Loucy (cell line): ENCODE measurements around the gene CHST2.

Source experiments
- H2AFZ ChIP-seq: fragments of 200-600 bp; sonication (generic); 2 replicates; pipeline ENCODE4 v1.6.0; 2016; ENCODE audit warnings: antibody characterized with exemption, mild to moderate bottlenecking, low read length, moderate library complexity
- H3F3A ChIP-seq: fragments of 200-600 bp; 2 replicates; pipeline ENCODE4 v1.6.0; 2016; ENCODE audit warnings: antibody characterized with exemption, low read depth, mild to moderate bottlenecking
- H3K27me3 ChIP-seq: fragments of 200-600 bp; sonication (generic); 2 replicates; pipeline ENCODE4 v1.6.1; 2014; ENCODE audit warnings: low read length, mild to moderate bottlenecking; ENCODE audit not compliant: insufficient read depth, poor library complexity, severe bottlenecking
- H3K36me3 ChIP-seq: fragments of 200-600 bp; sonication (generic); 2 replicates; pipeline ENCODE4 v1.6.1; 2016; ENCODE audit warnings: low read length; ENCODE audit not compliant: insufficient read depth
- H3K4me1 ChIP-seq: fragments of 200-600 bp; sonication (generic); 2 replicates; pipeline ENCODE4 v1.5.1; 2014; ENCODE audit warnings: low read length, mild to moderate bottlenecking; ENCODE audit not compliant: insufficient read depth, poor library complexity, severe bottlenecking
- H3K4me2 ChIP-seq: fragments of 200-600 bp; sonication (generic); 2 replicates; pipeline ENCODE4 v1.6.0; 2014; ENCODE audit warnings: antibody characterized with exemption, low read length, low read depth, mild to moderate bottlenecking; ENCODE audit not compliant: poor library complexity, severe bottlenecking
- H3K4me3 ChIP-seq: fragments of 200-600 bp; sonication (generic); 2 replicates; pipeline ENCODE4 v1.5.1; 2014; ENCODE audit warnings: low read length, mild to moderate bottlenecking, mixed read lengths; ENCODE audit not compliant: poor library complexity, severe bottlenecking
- H3K79me2 ChIP-seq: fragments of 200-600 bp; sonication (generic); 2 replicates; pipeline ENCODE4 v1.6.1; 2014; ENCODE audit warnings: low read length; ENCODE audit not compliant: insufficient read depth
- H3K9ac ChIP-seq: fragments of 200-600 bp; sonication (generic); 2 replicates; pipeline ENCODE4 v1.6.0; 2014; ENCODE audit warnings: mild to moderate bottlenecking, low read depth, low read length, moderate library complexity; ENCODE audit not compliant: poor library complexity, severe bottlenecking
- H3K9me2 ChIP-seq: fragments of 200-600 bp; sonication (generic); replicated peaks from 2 replicates; pipeline ENCODE4 v1.6.1; 2016; ENCODE audit warnings: low read depth, low read length, mixed read lengths
- H3K9me3 ChIP-seq: fragments of 200-600 bp; sonication (generic); 2 replicates; pipeline ENCODE4 v1.6.1; 2014; ENCODE audit warnings: mild to moderate bottlenecking, antibody characterized with exemption, low read length, low read depth; ENCODE audit not compliant: insufficient read depth
- H4K20me1 ChIP-seq: fragments of 200-600 bp; sonication (generic); 2 replicates; pipeline ENCODE4 v1.6.0; 2014; ENCODE audit warnings: antibody characterized with exemption, low read length, mild to moderate bottlenecking; ENCODE audit not compliant: insufficient read depth, poor library complexity, severe bottlenecking
- EZH2phosphoT487 ChIP-seq: fragments of 200-600 bp; IDR thresholded peaks from 2 replicates; pipeline ENCODE4 v1.6.1; 2018; ENCODE audit warnings: antibody characterized with exemption, mild to moderate bottlenecking, moderate library complexity, borderline replicate concordance
- TF ChIP-seq, protein P1 (sequence below): fragments of 200-600 bp; sonication (generic); conservative IDR thresholded peaks from 2 replicates; pipeline ENCODE4 v1.5.1; 2014; ENCODE audit warnings: mild to moderate bottlenecking, antibody characterized with exemption, low read length

Gene CHST2

DNA sequence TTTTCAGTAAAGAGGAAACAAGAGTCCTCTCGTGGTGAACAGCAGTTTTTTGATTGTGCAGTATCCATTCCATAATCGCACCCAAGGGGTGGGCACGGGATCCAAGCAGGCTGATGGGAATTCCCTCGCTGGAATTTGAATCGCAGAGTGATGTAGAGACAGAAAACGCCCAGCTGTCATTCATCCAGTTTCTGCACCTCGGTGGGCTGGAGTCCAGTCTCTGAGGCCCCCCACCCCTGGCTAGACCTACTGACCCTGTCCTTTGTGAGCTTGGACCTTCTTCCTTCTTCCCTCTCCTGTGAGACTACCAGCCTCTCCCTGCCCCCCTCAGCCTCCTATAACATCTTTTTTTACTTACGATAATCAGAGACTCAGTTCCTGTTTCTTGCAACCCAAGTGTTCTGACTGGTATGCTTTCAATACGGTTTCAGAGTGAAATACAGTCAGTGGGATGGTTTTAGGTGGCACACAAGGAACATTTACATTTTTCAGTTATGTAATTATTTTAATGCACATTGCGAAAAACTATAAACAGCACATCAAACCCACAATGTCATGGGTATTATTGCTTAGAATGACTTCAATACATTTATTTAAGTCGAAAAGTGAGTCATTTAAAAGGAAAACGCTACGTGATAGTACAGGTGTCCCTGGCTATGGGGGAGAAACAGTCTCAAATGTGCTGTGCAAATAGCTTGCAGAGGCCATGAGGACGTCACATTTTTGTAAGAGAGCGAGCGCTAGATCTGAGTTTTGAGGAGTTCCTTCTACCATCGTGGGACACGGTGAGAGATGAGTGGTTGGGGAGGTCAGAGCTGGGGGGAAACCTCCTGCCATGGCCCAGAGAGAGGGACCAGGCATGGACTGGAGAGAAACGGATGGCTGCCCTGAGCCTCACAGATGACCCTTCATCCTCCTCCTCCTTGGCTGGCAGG lies 37.5 kb upstream of the CHST2 start:
- Histone ChIP-seq H3K4me1 (no peaks in the 10 kb centered on the region), H3F3A (no peaks in the 10 kb centered on the region), H4K20me1 (no peaks in the 10 kb centered on the region), H3K4me2 (no peak overlapping the region), H3K36me3 (no peaks in the 10 kb centered on the region), H3K9ac (no peak overlapping the region), H3K4me3 (no peak overlapping the region), H3K27me3 (no peaks in the 10 kb centered on the region), H3K9me3 (no peaks in the 10 kb centered on the region), H2AFZ (0 out of 2 replicates have a peak overlapping the region, but pooled peaks have one; percentile 55), H3K9me2 (no peaks in the 10 kb centered on the region), H3K79me2 (no peaks in the 10 kb centered on the region)
- TF ChIP-seq EZH2phosphoT487 = no peak
- TF ChIP-seq, protein P1, sequence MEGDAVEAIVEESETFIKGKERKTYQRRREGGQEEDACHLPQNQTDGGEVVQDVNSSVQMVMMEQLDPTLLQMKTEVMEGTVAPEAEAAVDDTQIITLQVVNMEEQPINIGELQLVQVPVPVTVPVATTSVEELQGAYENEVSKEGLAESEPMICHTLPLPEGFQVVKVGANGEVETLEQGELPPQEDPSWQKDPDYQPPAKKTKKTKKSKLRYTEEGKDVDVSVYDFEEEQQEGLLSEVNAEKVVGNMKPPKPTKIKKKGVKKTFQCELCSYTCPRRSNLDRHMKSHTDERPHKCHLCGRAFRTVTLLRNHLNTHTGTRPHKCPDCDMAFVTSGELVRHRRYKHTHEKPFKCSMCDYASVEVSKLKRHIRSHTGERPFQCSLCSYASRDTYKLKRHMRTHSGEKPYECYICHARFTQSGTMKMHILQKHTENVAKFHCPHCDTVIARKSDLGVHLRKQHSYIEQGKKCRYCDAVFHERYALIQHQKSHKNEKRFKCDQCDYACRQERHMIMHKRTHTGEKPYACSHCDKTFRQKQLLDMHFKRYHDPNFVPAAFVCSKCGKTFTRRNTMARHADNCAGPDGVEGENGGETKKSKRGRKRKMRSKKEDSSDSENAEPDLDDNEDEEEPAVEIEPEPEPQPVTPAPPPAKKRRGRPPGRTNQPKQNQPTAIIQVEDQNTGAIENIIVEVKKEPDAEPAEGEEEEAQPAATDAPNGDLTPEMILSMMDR = no peak

DNA sequence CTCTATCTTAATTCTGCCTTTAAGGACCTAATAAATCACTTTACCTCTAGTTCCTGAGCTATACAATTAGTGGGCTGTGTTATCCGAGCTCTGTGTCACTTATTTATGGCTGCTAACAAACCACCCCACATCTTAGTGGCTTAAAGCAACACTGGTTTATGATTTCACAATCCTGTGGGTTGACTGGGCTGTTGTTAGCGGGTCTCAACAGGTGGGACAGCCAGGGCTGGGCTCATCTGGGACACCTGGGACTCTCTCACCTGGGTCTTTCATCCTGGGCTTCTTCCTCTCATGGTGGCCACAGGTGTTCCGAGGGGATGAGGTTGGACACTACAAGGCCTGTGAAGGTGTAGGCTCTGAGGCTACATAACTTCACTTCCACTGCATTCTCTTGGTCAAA lies 35.8 kb upstream of the CHST2 start:
- Histone ChIP-seq H3K4me3 (no peak overlapping the region), H2AFZ (no peak overlapping the region)

DNA sequence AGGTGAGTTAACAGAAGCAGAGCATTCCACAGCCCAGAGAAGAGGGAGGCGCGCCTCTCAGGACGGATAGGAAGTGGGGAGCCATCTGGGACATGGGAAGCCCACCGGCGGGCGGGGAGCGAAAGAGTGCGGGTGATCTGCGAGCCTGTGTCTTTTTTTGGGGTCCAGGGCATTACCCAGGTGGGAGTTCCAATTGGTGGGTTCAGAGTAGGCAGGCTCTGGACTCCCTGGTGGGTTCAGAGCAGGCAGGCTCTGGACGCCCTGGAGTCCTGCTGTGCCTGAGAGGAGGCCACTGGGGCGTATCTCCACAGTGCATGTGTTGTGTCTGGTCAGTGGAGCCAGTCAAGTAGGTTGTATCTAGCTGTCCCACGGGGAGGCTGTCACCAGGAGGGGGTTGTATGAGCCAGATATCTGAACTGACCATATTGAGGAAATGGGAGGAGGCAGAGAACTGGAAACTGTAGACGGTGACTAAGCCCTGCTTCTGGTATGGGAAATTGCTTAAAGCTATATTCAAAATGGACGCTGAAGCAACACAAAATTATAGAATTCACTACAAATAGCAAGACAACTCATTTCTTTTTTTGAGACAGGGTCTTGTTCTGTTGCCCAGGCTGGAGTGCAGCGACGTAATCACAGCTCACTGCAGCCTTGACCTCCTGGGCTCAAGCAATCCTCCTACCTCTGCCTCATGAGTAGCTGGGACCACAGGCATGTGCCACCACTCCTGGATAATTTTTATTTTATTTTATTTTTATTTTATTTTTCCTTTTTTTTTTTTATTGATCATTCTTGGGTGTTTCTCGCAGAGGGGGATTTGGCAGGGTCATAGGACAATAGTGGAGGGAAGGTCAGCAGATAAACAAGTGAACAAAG lies 34.5 kb upstream of the CHST2 start:
- no peak for TF ChIP-seq EZH2phosphoT487
- TF ChIP-seq, protein P1 = no peak
- no peak overlapping the region for H2AFZ ChIP-seq
- no peaks in the 10 kb centered on the region for H3K36me3 ChIP-seq
- H3F3A ChIP-seq = no peaks in the 10 kb centered on the region
- H3K9ac ChIP-seq = no peak overlapping the region
- no peaks in the 10 kb centered on the region for H3K79me2 ChIP-seq
- H3K27me3 ChIP-seq = no peaks in the 10 kb centered on the region
- no peaks in the 10 kb centered on the region for H3K9me3 ChIP-seq
- no peak overlapping the region for H3K4me2 ChIP-seq
- H3K9me2 ChIP-seq = no peaks in the 10 kb centered on the region
- H3K4me3 ChIP-seq = no peak overlapping the region
- H4K20me1 ChIP-seq = no peaks in the 10 kb centered on the region
- no peaks in the 10 kb centered on the region for H3K4me1 ChIP-seq

More for the DNA sequence above, 35.8 kb upstream of the CHST2 start:
- Histone ChIP-seq H3K36me3 (no peaks in the 10 kb centered on the region), H3K9ac (no peak overlapping the region), H4K20me1 (no peaks in the 10 kb centered on the region), H3K27me3 (no peaks in the 10 kb centered on the region), H3K9me3 (no peaks in the 10 kb centered on the region), H3K9me2 (no peaks in the 10 kb centered on the region), H3F3A (no peaks in the 10 kb centered on the region), H3K4me2 (no peak overlapping the region), H3K4me1 (no peaks in the 10 kb centered on the region), H3K79me2 (no peaks in the 10 kb centered on the region)
- TF ChIP-seq EZH2phosphoT487 = no peak
- TF ChIP-seq, protein P1 = no peak
